WTC11 (cell line): ENCODE data around the gene TPGS2. TPM values are rescaled to one million over a fixed set of nuclear protein-coding genes. Genes with fewer than 3 reads are reported as not detected.

Experiments
- ATAC-seq: fragments of 200-7000 bp; cut with Tn5 transposase; 2 replicates; pipeline ENCODE4 v1.10.0; 2021; ENCODE audit warnings: mild to moderate bottlenecking, moderate library complexity
- CTCF ChIA-PET: fragments of 300-600 bp; sonication (Branson Sonifier 250); formaldehyde crosslinking; loops from one replicate; lab custom pipeline; 2021; ENCODE audit warnings: antibody characterized with exemption; lab: Charles Lee
- POLR2A ChIA-PET: fragments of 350-600 bp; sonication (Branson Sonifier 250); formaldehyde crosslinking; loops from one replicate; lab custom pipeline; 2021; ENCODE audit warnings: antibody characterized with exemption; lab: Charles Lee
- DNase-seq: peaks from one replicate; pipeline ENCODE4 v3.0.0; 2021; ENCODE audit warnings: low spot score
- H3K27ac Mint-ChIP-seq: 2 replicates; pipeline ENCODE4 v1.8.0; 2021; ENCODE audit warnings: mixed read lengths
- H3K27me3 Mint-ChIP-seq: 2 replicates; pipeline ENCODE4 v1.8.0; 2021; ENCODE audit warnings: low read depth, mild to moderate bottlenecking, moderate library complexity, mixed read lengths
- H3K36me3 Mint-ChIP-seq: 2 replicates; pipeline ENCODE4 v1.8.0; 2021; ENCODE audit warnings: mixed read lengths
- H3K4me1 Mint-ChIP-seq: 2 replicates; pipeline ENCODE4 v1.8.0; 2022; ENCODE audit warnings: mixed read lengths
- H3K4me3 Mint-ChIP-seq: 2 replicates; pipeline ENCODE4 v1.8.0; 2021; ENCODE audit warnings: mild to moderate bottlenecking, moderate library complexity, mixed read lengths
- H3K9me3 Mint-ChIP-seq: 2 replicates; pipeline ENCODE4 v1.8.0; 2021; ENCODE audit warnings: mixed read lengths
- AR ChIP-seq: fragments of 250-450 bp; sonication (Bioruptor Pico); IDR thresholded peaks from 2 replicates; pipeline ENCODE4 v1.9.0; 2021; ENCODE audit warnings: mild to moderate bottlenecking
- ARID4B ChIP-seq: sonication (generic); formaldehyde crosslinking; IDR thresholded peaks from 2 replicates; pipeline ENCODE4 v1.8.0; 2023; ENCODE audit warnings: missing genetic modification reagents, mild to moderate bottlenecking, borderline replicate concordance
- ATF1 ChIP-seq: sonication (generic); formaldehyde crosslinking; IDR thresholded peaks from 2 replicates; pipeline ENCODE4 v1.8.1; 2023; ENCODE audit warnings: mild to moderate bottlenecking, moderate library complexity, missing genetic modification reagents
- ATF6 ChIP-seq: sonication (generic); formaldehyde crosslinking; IDR thresholded peaks from 2 replicates; pipeline ENCODE4 v1.8.1; 2023; ENCODE audit warnings: mild to moderate bottlenecking, missing genetic modification reagents
- CREB1 ChIP-seq: sonication (generic); formaldehyde crosslinking; IDR thresholded peaks from 2 replicates; pipeline ENCODE4 v1.8.0; 2023; ENCODE audit warnings: mild to moderate bottlenecking, missing genetic modification reagents
- ESRRA ChIP-seq: sonication (generic); formaldehyde crosslinking; IDR thresholded peaks from 2 replicates; pipeline ENCODE4 v1.8.1; 2022; ENCODE audit warnings: mild to moderate bottlenecking, missing genetic modification reagents, borderline replicate concordance
- HMGA2 ChIP-seq: fragments of 250-450 bp; sonication (Bioruptor Pico); IDR thresholded peaks from 2 replicates; pipeline ENCODE4 v1.4.0; 2021; ENCODE audit warnings: mild to moderate bottlenecking, moderate library complexity
- IRF1 ChIP-seq: sonication (generic); formaldehyde crosslinking; IDR thresholded peaks from 2 replicates; pipeline ENCODE4 v1.8.0; 2023; ENCODE audit warnings: missing genetic modification reagents
- JUN ChIP-seq: sonication (generic); formaldehyde crosslinking; IDR thresholded peaks from 2 replicates; pipeline ENCODE4 v1.8.0; 2023; ENCODE audit warnings: mild to moderate bottlenecking, missing genetic modification reagents
- NFATC4 ChIP-seq: fragments of 250-450 bp; sonication (Bioruptor Pico); IDR thresholded peaks from 2 replicates; pipeline ENCODE4 v1.9.0; 2021; ENCODE audit warnings: mild to moderate bottlenecking
- NFYB ChIP-seq: sonication (generic); formaldehyde crosslinking; conservative IDR thresholded peaks from 2 replicates; pipeline ENCODE4 v1.8.0; 2022; ENCODE audit warnings: low read depth, missing genetic modification reagents
- PRRX2 ChIP-seq: fragments of 250-450 bp; sonication (Bioruptor Pico); IDR thresholded peaks from 2 replicates; pipeline ENCODE4 v1.8.0; 2021; ENCODE audit warnings: mild to moderate bottlenecking
- RELA ChIP-seq: sonication (generic); formaldehyde crosslinking; IDR thresholded peaks from 2 replicates; pipeline ENCODE4 v1.8.1; 2022; ENCODE audit warnings: missing genetic modification reagents, mild to moderate bottlenecking, borderline replicate concordance
- RORB ChIP-seq: fragments of 250-450 bp; sonication (Bioruptor Pico); IDR thresholded peaks from 2 replicates; pipeline ENCODE4 v1.9.0; 2021; ENCODE audit warnings: mild to moderate bottlenecking
- STAT6 ChIP-seq: sonication (generic); formaldehyde crosslinking; conservative IDR thresholded peaks from 2 replicates; pipeline ENCODE4 v1.8.1; 2023; ENCODE audit warnings: mild to moderate bottlenecking, low read depth, missing genetic modification reagents, moderate library complexity
- ZNF121 ChIP-seq: sonication (generic); formaldehyde crosslinking; IDR thresholded peaks from 2 replicates; pipeline ENCODE4 v1.8.0; 2023; ENCODE audit warnings: missing genetic modification reagents
- ZNF138 ChIP-seq: sonication (generic); formaldehyde crosslinking; conservative IDR thresholded peaks from 2 replicates; pipeline ENCODE4 v1.8.1; 2022; ENCODE audit warnings: mild to moderate bottlenecking, moderate library complexity, missing genetic modification reagents
- ZNF396 ChIP-seq: fragments of 250-450 bp; sonication (Bioruptor Pico); IDR thresholded peaks from 2 replicates; pipeline ENCODE4 v1.8.0; 2021; ENCODE audit warnings: mild to moderate bottlenecking, moderate library complexity, borderline replicate concordance
- ZNF512 ChIP-seq: sonication (generic); formaldehyde crosslinking; IDR thresholded peaks from 2 replicates; pipeline ENCODE4 v1.8.1; 2022; ENCODE audit warnings: missing genetic modification reagents, borderline replicate concordance
- total RNA-seq: library from RNA; stranded (reverse); gene quantifications from 3 replicates; pipeline ENCODE4 v1.2.3, GENCODE V29; 2021

Gene TPGS2
- total RNA-seq, 1 experiment from 2014 or later = 96.9 TPM

- no peak for TF ChIP-seq ZNF138 (CRISPR knock-in tag)
- no peak for TF ChIP-seq ATF6 (CRISPR knock-in tag)
- no peak for TF ChIP-seq IRF1 (CRISPR knock-in tag)
- no peak for TF ChIP-seq PRRX2 (CRISPR knock-in tag)
- no peak for TF ChIP-seq ATF1 (CRISPR knock-in tag)
- TF ChIP-seq ZNF396 (CRISPR knock-in tag) = no peak
- no peak for TF ChIP-seq ZNF512
- no peak for TF ChIP-seq STAT6 (CRISPR knock-in tag)
- no peak for TF ChIP-seq ZNF121 (CRISPR knock-in tag)
- no peak for TF ChIP-seq NFYB
- no peak for TF ChIP-seq ARID4B (CRISPR knock-in tag)
- no peak for TF ChIP-seq ESRRA
- TF ChIP-seq, all 79 proteins: peak for 0
Observed at GRCh38 chr18:36850527-36851201, 21.9 kb upstream of the TPGS2 start (continued).

- no peak overlapping the region for H3K27ac Mint-ChIP-seq
- H3K4me3 Mint-ChIP-seq = no peak overlapping the region
- H3K9me3 Mint-ChIP-seq = peaks cover 11% of the 10 kb centered on the region
- CTCF ChIA-PET = no interaction called here
- DNase-seq (no peak), ATAC-seq (no peak)
- peaks cover 9% of the 10 kb centered on the region for H3K36me3 Mint-ChIP-seq
- H3K27me3 Mint-ChIP-seq = no peaks in the 10 kb centered on the region; the same call in 1 of the 2 replicates
- H3K4me1 Mint-ChIP-seq = no peaks in the 10 kb centered on the region
- POLR2A ChIA-PET = no interaction called here
- TF ChIP-seq RORB (CRISPR knock-in tag) (no peak), NFATC4 (no peak), RELA (CRISPR knock-in tag) (no peak), JUN (CRISPR knock-in tag) (no peak), HMGA2 (CRISPR knock-in tag) (no peak), AR (CRISPR knock-in tag) (no peak), CREB1 (CRISPR knock-in tag) (no peak)
Observed at GRCh38 chr18:36849288-36850006, 20.6 kb upstream of the TPGS2 start.
